Vagina (tissue), 2 donors: ENCODE results near the gene CYFIP1. TPM values are rescaled to one million over a fixed set of nuclear protein-coding genes. Genes with fewer than 3 reads are reported as not detected.

Experiments
- DNase-seq, 2 donors: peaks; one replicate each; pipeline ENCODE4 v3.0.0-alpha.2; 2017; ENCODE audit errors: extremely low spot score in 2 of 2
- H3K27ac ChIP-seq: fragments of 200-600 bp; sonication (generic); one replicate; pipeline ENCODE4 v1.5.1; 2019
- H3K27me3 ChIP-seq: fragments of 200-600 bp; sonication (generic); one replicate; pipeline ENCODE4 v1.5.1; 2019
- H3K36me3 ChIP-seq, 2 donors: fragments of 200-600 bp; sonication (generic); one replicate each; pipeline ENCODE4 v1.5.1; 2017 to 2019
- H3K4me1 ChIP-seq: fragments of 200-600 bp; sonication (generic); one replicate; pipeline ENCODE4 v1.5.1; 2019
- H3K4me3 ChIP-seq, 2 donors: fragments of 200-600 bp; sonication (generic); 1 replicate in 1 of 2; 2 replicates in 1 of 2; pipeline ENCODE4 v1.5.1; 2016 to 2019
- H3K9me3 ChIP-seq: fragments of 200-600 bp; sonication (generic); one replicate; pipeline ENCODE4 v1.5.1; 2019
- CTCF ChIP-seq, 3 experiments: fragments of 450-650 bp in 2 of 3; fragments of 200-600 bp in 1 of 3; sonication (generic) in 1 of 3; IDR thresholded peaks; one replicate each; pipeline ENCODE4 v1.5.1; 2017 to 2019; ENCODE audit warnings: antibody characterized with exemption in 3 of 3, mild to moderate bottlenecking in 2 of 3, moderate library complexity in 2 of 3
- POLR2A ChIP-seq, 2 donors: fragments of 450-650 bp; IDR thresholded peaks; one replicate each; pipeline ENCODE4 v1.6.1; 2017; ENCODE audit warnings: antibody characterized with exemption in 2 of 2, mild to moderate bottlenecking in 2 of 2, moderate library complexity in 2 of 2
- POLR2AphosphoS5 ChIP-seq, 2 donors: sonication (generic); formaldehyde crosslinking; IDR thresholded peaks; one replicate each; pipeline ENCODE4 v1.9.0; 2017; ENCODE audit warnings: antibody characterized with exemption in 2 of 2, mild to moderate bottlenecking in 2 of 2, low read depth in 1 of 2; ENCODE audit not compliant: insufficient read depth in 1 of 2
- intact Hi-C: fragments of 100-400 bp; cut with DNase I; formaldehyde crosslinking; loops from one replicate; pipeline ENCODE4 v1.15.1; 2023
- total RNA-seq: library from RNA; depleted of rRNA; stranded (reverse); fragments of >200 nt; gene quantifications from one replicate; pipeline ENCODE4 v1.2.3, GENCODE V29; 2016

The CYFIP1 gene
- total RNA-seq, 1 donor from 2014 or later = 101 TPM

DNA sequence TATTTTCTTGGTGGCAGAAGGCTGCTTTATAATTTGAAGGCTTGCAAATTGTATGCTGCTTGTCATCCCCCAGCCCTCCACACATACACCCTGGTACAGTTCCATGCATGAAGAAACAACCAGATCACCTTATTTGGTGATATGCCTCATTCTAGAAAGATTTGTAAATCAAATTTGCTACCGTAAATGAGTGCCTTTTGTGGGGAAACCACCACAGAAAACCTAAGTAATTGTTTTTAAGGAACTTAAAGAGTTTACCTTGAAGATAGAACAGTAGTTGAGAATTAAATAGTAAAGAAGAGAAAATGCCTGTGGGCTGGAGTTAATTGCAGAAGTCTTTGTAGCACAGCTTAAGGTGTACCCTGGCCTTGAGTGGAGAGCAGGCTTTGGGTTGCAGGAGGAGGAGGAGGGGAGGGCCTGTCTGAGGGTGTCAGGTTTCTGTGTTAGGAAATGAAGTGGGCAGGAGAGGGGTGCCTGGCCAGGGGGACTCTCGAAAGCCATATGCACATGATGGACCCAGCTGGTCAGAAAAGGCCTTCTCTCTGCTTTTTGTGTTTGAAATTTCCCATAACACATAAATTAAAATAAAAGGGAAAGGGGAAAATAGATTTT lies 134.8 kb downstream of the CYFIP1 start:
- TF ChIP-seq POLR2AphosphoS5 (IDR thresholded peaks at IDR 0.05; ENCODE audit: insufficient read depth in 1 of 2, low read depth in 1 of 2) = no peak
- TF ChIP-seq CTCF (IDR thresholded peaks at IDR 0.05) = no peak
- TF ChIP-seq POLR2A (IDR thresholded peaks at IDR 0.05) = no peak
- no peak overlapping the region for H3K27ac ChIP-seq
- no peaks in the 10 kb centered on the region for H3K9me3 ChIP-seq
- intact Hi-C loops = no loop called here
- H3K4me1 ChIP-seq = peaks cover 21% of the 10 kb centered on the region
- H3K27me3 ChIP-seq = no peaks in the 10 kb centered on the region
- H3K36me3 ChIP-seq = peaks cover 0 to 13% of the 10 kb centered on the region in 2 donors
- no peak for DNase-seq
- no peak overlapping the region for H3K4me3 ChIP-seq

- Histone ChIP-seq H3K4me3 (no peak overlapping the region), H3K36me3 (peaks cover 0 to 13% of the 10 kb centered on the region in 2 donors), H3K27me3 (no peaks in the 10 kb centered on the region), H3K9me3 (no peaks in the 10 kb centered on the region), H3K27ac (no peak overlapping the region), H3K4me1 (peaks cover 28% of the 10 kb centered on the region)
- no peak for TF ChIP-seq POLR2A (IDR thresholded peaks at IDR 0.05)
- TF ChIP-seq POLR2AphosphoS5 (IDR thresholded peaks at IDR 0.05; ENCODE audit: insufficient read depth in 1 of 2, low read depth in 1 of 2) = no peak
- no peak for TF ChIP-seq CTCF (IDR thresholded peaks at IDR 0.05)
- intact Hi-C loops = no loop called here
- no peak for DNase-seq
These were observed 135.5 kb downstream of the CYFIP1 start for GRCh38 chr15:22844421-22845288.

GRCh38 chr15:22839046-22839695 lies 141.0 kb downstream of the CYFIP1 start:
- DNase-seq = no peak
- H3K36me3 ChIP-seq = peaks cover 0 to 4% of the 10 kb centered on the region in 2 donors
- peak overlapping the region; percentile 73 to 80 for H3K4me3 ChIP-seq
- H3K4me1 ChIP-seq = peaks cover 27% of the 10 kb centered on the region
- no peaks in the 10 kb centered on the region for H3K9me3 ChIP-seq
- H3K27me3 ChIP-seq = no peaks in the 10 kb centered on the region
- TF ChIP-seq CTCF (IDR thresholded peaks at IDR 0.05) (no peak), POLR2AphosphoS5 (IDR thresholded peaks at IDR 0.05; ENCODE audit: insufficient read depth in 1 of 2, low read depth in 1 of 2) (no peak), POLR2A (IDR thresholded peaks at IDR 0.05) (no peak)
- H3K27ac ChIP-seq = peak overlapping the region; percentile 94
- intact Hi-C loops = no loop called here

- Histone ChIP-seq H3K27ac (peak within 1 kb of the TSS; percentile 94), H3K4me1 (peaks cover 27% of the 10 kb centered on the region), H3K27me3 (no peaks in the 10 kb centered on the region), H3K4me3 (peak within 1 kb of the TSS; percentile 73 to 80), H3K9me3 (no peaks in the 10 kb centered on the region), H3K36me3 (peaks cover 0 to 2% of the 10 kb centered on the region in 2 donors)
- intact Hi-C loops = no loop called here
- DNase-seq = peak; percentile 97 to 98
- peak in 1 of 3 experiments; percentile 21 for TF ChIP-seq CTCF (IDR thresholded peaks at IDR 0.05)
- peak; percentile 96 for TF ChIP-seq POLR2AphosphoS5 (IDR thresholded peaks at IDR 0.05; ENCODE audit: insufficient read depth in 1 of 2, low read depth in 1 of 2)
- TF ChIP-seq POLR2A (IDR thresholded peaks at IDR 0.05) = peak in 1 of 2 donors; percentile 71
These were observed 141.7 kb downstream of the CYFIP1 start, which contains the start of gene NIPA2 for GRCh38 chr15:22838292-22839042. TSS of gene NIPA2 (plus strand) at chr15:22838666. CDS start at chr15:22851732, 13,066 bp downstream.
